Small intestine (tissue), 7 donors: Measurements from ENCODE around the gene GADD45A. TPM values are rescaled to one million over a fixed set of nuclear protein-coding genes. Genes with fewer than 3 reads are reported as not detected.

Experiments
- DNase-seq, 2 donors: peaks; one replicate each; pipeline versions ENCODE4 v3.0.0 to v3.0.0-alpha.2; 2013
- FAIRE-seq: peaks from 2 replicates; lab custom pipeline; 2012; peaks lifted over from hg19 to GRCh38; lab: Jason Lieb, UNC
- H3K27ac ChIP-seq, 3 donors: one replicate each; pipeline ENCODE4 v1.5.1; 2013; ENCODE audit warnings: low read length in 2 of 3, mild to moderate bottlenecking in 2 of 3, control low read depth in 1 of 3, inconsistent platforms in 1 of 3, low read depth in 1 of 3, moderate library complexity in 1 of 3
- H3K27me3 ChIP-seq, 3 donors: one replicate each; pipeline ENCODE4 v1.6.1; 2013; ENCODE audit warnings: low read length in 3 of 3, inconsistent platforms in 1 of 3; ENCODE audit not compliant: control insufficient read depth in 3 of 3, insufficient read depth in 3 of 3
- H3K36me3 ChIP-seq, 3 donors: one replicate each; pipeline ENCODE4 v1.6.1; 2013; ENCODE audit warnings: low read length in 3 of 3, inconsistent platforms in 1 of 3, low read depth in 1 of 3, mild to moderate bottlenecking in 1 of 3, moderate library complexity in 1 of 3; ENCODE audit not compliant: control insufficient read depth in 3 of 3, insufficient read depth in 2 of 3
- H3K4me1 ChIP-seq, 3 donors: one replicate each; pipeline ENCODE4 v1.6.1; 2013; ENCODE audit warnings: low read length in 2 of 3, inconsistent platforms in 1 of 3, low read depth in 1 of 3, mild to moderate bottlenecking in 1 of 3, moderate library complexity in 1 of 3; ENCODE audit not compliant: control insufficient read depth in 3 of 3, insufficient read depth in 2 of 3
- H3K4me3 ChIP-seq, 3 donors: one replicate each; pipeline ENCODE4 v1.5.1; 2013; ENCODE audit warnings: low read length in 3 of 3, control low read depth in 1 of 3, inconsistent platforms in 1 of 3, low read depth in 1 of 3, mild to moderate bottlenecking in 1 of 3, moderate library complexity in 1 of 3
- H3K9me3 ChIP-seq, 2 donors: one replicate each; pipeline ENCODE4 v1.6.1; 2013; ENCODE audit warnings: low read depth in 1 of 2, low read length in 1 of 2; ENCODE audit not compliant: control insufficient read depth in 2 of 2, insufficient read depth in 1 of 2
- WGBS, 3 donors: extraction: QIAGEN DNeasy Blood & Tissue Kit; methylation state at CpG; one replicate each; pipeline ENCODE4 v1.1.7; 2013; 5-methylcytosine and 5-hydroxymethylcytosine counted together
- polyA plus RNA-seq, 4 donors: library from polyadenylated mRNA; stranded (reverse) in 3 of 4; unstranded in 1 of 4; fragments of 200-250 nt in 3 of 4; fragments of 120-200 nt in 1 of 4; gene quantifications; one replicate each; pipeline versions ENCODE4 v1.2.1 to v1.2.3, GENCODE V29; 2013
- donor health status: healthy with polysubstance abuse.
- donor health status: control.
- donor health status: control.
- donor health status: Bipolar disorder and iron deficiency.
- donor health status: healthy.

GADD45A gene
- polyA plus RNA-seq, 4 donors: 31.2 to 76.3 (median 50.9) TPM

DNA sequence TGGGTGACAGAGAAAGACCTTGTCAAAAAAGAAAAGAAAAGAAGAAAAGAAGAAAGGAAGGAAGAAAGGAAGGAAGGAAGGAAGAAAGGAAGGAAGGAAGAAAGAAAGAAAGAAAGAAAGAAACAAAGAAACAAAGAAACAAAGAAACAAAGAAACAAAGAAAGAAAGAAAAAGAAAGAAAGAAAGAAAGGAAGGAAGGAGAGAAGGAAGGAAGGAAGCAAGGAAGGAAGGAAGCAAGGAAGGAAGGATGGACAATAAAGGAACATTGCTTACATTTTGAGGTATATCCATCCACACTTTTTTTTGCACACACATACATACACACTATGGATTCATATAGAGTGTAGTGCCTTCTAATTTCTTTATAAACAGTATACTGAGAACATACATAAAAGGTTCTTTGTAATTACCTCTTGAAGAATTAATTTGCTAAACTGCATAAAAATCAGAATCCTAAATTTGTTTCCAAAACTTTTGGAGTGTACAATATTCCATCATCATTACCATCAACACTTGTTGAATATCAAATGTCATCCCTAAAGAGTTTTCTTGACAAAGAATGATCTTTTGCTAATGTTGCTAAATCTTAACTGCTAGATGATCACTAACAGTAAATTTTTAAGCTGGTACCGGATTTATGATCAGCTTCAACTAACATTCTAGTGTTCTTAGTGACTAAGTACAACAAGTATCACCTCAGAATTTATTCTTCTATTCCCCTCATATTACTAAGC, 11.4 kb upstream of the GADD45A start:
- Histone ChIP-seq H3K27ac (no peak overlapping the region), H3K9me3 (no peaks in the 10 kb centered on the region), H3K4me1 (peaks cover 0 to 6% (median 2%) of the 10 kb centered on the region in 3 donors), H3K27me3 (no peaks in the 10 kb centered on the region), H3K36me3 (no peaks in the 10 kb centered on the region), H3K4me3 (no peak overlapping the region)
- DNase-seq: no peak
- FAIRE-seq: no peak
- 83 to 93% (median 85%) methylated on average over 1 of the region's 1 CpG for WGBS, 3 donors

DNA sequence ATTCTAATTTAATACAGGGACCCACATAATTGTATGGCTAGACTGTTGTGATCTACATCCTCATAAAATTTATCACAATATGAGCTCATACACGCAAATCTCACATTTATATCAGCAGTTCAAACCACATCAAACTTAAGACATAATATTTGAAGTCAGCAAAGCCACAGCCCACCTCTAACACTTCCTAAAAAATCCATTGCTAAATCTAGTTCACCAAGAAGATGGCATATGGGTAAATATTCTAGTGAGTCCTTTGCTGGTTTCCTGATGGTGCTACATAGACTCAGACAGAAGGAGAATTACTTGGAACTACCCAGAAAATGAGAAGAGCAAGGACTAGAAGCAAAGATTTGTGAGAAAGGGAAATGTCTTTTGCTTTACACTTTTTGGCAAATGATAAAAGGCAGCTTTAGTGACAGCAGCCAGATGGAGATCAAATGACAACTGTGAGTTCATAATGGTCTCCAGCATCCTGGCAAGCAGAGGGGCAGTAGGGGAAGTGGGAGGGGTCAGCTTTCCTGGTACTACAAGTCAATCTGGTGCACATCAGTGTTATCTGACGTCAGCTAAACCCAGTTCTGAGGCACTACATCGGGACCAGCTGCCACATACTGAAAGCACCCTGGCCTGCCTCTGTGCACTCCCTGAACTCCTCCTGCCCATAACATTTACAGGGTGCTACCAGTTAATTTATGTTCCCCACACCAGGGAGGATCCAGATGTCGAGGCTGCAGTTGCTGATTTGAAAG, 10.6 kb upstream of the GADD45A start:
- Histone ChIP-seq H3K9me3 (no peaks in the 10 kb centered on the region), H3K4me3 (no peak overlapping the region), H3K36me3 (no peaks in the 10 kb centered on the region), H3K27ac (peak overlapping the region in 1 of 3 donors; percentile 33), H3K27me3 (no peaks in the 10 kb centered on the region), H3K4me1 (no peaks in the 10 kb centered on the region)
- FAIRE-seq: no peak
- WGBS, 3 donors: 15 to 29% (median 21%) methylated on average over 4 of the region's 4 CpGs
- peak in 1 of 2 donors; percentile 18 for DNase-seq

DNA sequence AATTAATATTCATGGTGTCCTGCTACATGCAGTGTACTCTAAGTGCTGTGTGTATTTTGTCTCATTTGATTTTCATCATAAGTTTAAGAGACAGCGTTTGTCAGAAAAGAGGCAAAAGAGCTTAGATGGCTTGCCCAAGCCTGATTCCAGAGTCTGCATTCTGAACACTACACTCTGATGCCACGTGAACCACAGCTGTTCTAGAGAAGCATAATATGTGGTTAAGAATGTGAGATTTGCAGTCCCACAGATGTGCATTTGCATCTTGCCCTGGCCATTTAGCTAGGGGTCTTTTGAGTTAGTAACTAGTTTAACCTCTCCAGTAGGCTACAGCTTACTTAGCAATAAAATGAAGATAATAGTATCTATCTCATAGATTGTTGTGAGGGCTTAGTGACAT, 9.2 kb upstream of the GADD45A start:
- DNase-seq: no peak
- Histone ChIP-seq H3K9me3 (no peaks in the 10 kb centered on the region), H3K36me3 (no peaks in the 10 kb centered on the region), H3K4me1 (no peaks in the 10 kb centered on the region), H3K27ac (no peak overlapping the region), H3K4me3 (no peak overlapping the region), H3K27me3 (no peaks in the 10 kb centered on the region)
- 73 to 89% (median 78%) methylated on average over 2 of the region's 2 CpGs for WGBS, 3 donors
- no peak for FAIRE-seq

DNA sequence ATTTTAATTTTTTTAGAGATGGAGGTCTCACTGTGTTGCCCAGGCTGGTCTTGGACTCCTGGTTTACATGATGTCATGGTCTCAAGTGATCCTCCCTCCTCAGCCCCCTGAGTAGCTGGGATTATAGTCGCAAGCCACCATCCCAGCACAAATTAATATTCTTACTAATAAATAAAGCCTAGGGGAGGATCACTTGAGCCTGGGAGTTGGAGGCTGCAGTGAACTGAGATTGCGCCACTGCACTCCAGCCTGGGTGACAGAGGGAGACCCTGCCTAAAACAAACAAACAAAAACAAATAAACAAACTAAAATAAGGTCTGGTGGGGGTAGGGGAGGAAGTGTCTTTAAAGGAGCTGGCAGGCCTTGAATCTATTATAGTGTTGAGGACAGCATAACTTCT, 8.7 kb upstream of the GADD45A start:
- Histone ChIP-seq H3K4me1 (no peaks in the 10 kb centered on the region), H3K4me3 (no peak overlapping the region), H3K9me3 (no peaks in the 10 kb centered on the region), H3K27ac (no peak overlapping the region), H3K36me3 (no peaks in the 10 kb centered on the region), H3K27me3 (no peaks in the 10 kb centered on the region)
- DNase-seq: no peak
- WGBS, 3 donors: 78 to 94% (median 91%) methylated on average over 2 of the region's 2 CpGs
- no peak for FAIRE-seq

DNA sequence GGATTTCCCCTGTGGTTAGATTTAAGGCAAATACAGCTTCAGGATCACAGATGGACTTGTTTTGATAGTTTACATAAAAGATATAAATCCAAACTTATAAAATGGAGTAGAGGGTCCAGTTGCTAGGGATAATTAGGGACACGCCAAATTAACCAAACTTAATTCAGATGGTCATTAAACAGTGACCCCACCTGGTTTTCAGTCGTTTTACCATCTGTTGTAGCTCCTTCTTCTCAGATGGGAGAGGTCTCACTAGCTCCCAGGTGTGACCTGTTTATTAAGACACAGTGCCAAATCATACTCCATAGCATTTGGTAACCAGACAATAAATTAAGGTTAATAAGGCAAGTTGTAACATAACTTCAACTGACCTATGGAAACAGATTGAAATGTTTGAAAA, 8.1 kb upstream of the GADD45A start:
- Histone ChIP-seq H3K27me3 (no peaks in the 10 kb centered on the region), H3K4me1 (no peaks in the 10 kb centered on the region), H3K27ac (no peak overlapping the region), H3K36me3 (no peaks in the 10 kb centered on the region), H3K9me3 (no peaks in the 10 kb centered on the region), H3K4me3 (no peak overlapping the region)
- no peak for FAIRE-seq
- DNase-seq: no peak
- WGBS, 3 donors: 55 to 70% (median 63%) methylated on average over 2 of the region's 2 CpGs

DNA sequence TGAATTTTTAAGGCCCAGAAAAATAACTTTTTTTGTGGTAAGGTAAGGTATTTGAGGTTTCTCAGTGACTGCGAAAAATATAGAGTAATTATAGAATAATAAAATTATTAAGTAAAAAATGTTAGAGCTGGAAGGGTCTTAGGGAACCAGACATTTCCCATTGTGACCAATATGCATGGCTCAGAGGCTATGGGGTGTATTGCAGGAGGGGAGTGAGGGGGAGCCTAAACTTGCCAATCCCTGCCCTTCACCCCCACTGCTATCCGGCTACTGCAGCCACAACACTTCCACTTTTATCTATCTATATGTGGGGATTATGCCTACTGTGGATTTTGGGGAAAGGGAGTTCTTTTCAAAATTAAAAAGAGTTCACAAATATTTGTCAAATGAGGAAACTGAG, 7.6 kb upstream of the GADD45A start:
- Histone ChIP-seq H3K9me3 (no peaks in the 10 kb centered on the region), H3K36me3 (no peaks in the 10 kb centered on the region), H3K4me3 (no peak overlapping the region), H3K27ac (no peak overlapping the region), H3K4me1 (no peaks in the 10 kb centered on the region), H3K27me3 (no peaks in the 10 kb centered on the region)
- DNase-seq (no peak), FAIRE-seq (no peak)
- 91 to 96% (median 94%) methylated on average over 2 of the region's 2 CpGs for WGBS, 3 donors

DNA sequence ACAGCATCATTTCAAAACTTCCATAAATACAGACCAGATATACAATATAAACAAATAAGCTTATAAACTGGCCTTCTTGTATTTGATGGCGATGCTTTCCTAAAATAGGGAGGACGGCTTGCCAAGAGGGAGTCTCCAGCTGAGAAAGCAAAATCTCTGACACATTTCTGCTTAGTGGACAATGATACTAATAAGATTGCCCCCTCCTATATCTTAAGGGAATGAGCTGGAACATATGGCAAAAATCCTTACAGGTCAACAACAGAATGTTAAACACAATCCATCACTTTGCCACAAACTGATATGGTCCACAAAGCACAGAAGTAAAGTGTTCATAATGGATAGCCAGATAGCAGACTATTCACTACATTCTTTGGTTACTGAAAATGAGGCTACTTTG, 7.1 kb upstream of the GADD45A start:
- no peaks in the 10 kb centered on the region for H3K9me3 ChIP-seq
- H3K4me3 ChIP-seq: no peak overlapping the region
- H3K27me3 ChIP-seq: no peaks in the 10 kb centered on the region
- DNase-seq: no peak
- FAIRE-seq: no peak
- H3K27ac ChIP-seq: no peak overlapping the region
- peaks cover 0 to 2% (median 0%) of the 10 kb centered on the region in 3 donors for H3K4me1 ChIP-seq
- 65 to 96% (median 94%) methylated on average over 2 of the region's 2 CpGs for WGBS, 3 donors
- no peaks in the 10 kb centered on the region for H3K36me3 ChIP-seq

DNA sequence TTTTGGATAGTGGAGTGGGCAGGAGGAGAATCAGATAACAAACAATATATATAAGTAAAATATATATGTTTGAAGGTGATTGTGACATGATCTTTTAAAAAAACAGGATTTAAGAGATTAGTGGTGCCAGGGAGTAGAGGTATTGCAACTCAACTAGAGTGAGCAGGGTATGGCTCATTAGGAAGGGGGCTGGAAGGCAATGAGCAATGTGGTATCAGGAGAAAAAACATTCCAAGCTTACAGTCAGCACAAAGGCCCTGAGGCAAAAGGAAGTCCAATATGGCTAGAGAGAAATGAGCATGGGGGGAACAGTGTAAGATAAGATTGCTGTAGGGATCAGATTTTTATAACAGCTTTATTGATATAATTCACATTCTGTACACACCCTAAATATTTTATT, 5.3 kb upstream of the GADD45A start:
- Histone ChIP-seq H3K4me3 (no peak overlapping the region), H3K9me3 (no peaks in the 10 kb centered on the region), H3K27me3 (no peaks in the 10 kb centered on the region), H3K27ac (no peak overlapping the region), H3K36me3 (no peaks in the 10 kb centered on the region), H3K4me1 (peaks cover 2 to 17% (median 6%) of the 10 kb centered on the region in 3 donors)
- FAIRE-seq: no peak
- no peak for DNase-seq
